Measurements from ENCODE around the gene HEPACAM. TPM values are rescaled to one million over a fixed set of nuclear protein-coding genes. Genes with fewer than 3 reads are reported as not detected.

HEPACAM gene
- polyA plus RNA-seq, 1 experiment, result 0.05 TPM

DNA sequence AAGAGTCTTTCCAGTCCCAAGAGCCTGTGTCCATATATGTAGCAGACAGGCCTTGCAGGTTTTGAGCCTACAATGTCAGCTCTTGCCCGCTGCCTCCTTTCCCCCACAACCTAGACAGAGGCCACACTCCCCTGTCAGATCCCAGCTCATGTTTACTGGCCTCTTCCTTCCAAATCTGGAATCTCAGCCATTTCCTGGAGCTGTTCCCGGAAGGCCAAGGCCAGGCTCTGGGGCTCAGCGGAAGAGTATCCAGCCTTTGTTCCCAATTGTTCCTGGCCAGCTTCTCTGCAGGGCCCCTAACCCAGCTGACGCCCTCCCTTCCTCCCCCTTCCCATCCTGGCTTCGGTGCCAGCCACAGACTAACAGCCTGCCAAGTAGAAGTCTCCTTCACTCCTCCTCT lies 37.1 kb downstream of the HEPACAM start:
- Histone ChIP-seq H3K27me3 (ENCODE audit: control insufficient read depth, insufficient read depth, low read length) (no peaks in the 10 kb centered on the region), H3K9me3 (ENCODE audit: control insufficient read depth, insufficient read depth, low read length) (no peaks in the 10 kb centered on the region; the same call in 1 of the 2 replicates), H3K4me3 (ENCODE audit: low read depth, low read length) (no peak overlapping the region), H3K27ac (ENCODE audit: low read depth, low read length) (peak overlapping the region; percentile 99)
- DNase-seq (ENCODE audit: low read depth, low spot score), result peak; percentile 21
- TF ChIP-seq, protein P1, sequence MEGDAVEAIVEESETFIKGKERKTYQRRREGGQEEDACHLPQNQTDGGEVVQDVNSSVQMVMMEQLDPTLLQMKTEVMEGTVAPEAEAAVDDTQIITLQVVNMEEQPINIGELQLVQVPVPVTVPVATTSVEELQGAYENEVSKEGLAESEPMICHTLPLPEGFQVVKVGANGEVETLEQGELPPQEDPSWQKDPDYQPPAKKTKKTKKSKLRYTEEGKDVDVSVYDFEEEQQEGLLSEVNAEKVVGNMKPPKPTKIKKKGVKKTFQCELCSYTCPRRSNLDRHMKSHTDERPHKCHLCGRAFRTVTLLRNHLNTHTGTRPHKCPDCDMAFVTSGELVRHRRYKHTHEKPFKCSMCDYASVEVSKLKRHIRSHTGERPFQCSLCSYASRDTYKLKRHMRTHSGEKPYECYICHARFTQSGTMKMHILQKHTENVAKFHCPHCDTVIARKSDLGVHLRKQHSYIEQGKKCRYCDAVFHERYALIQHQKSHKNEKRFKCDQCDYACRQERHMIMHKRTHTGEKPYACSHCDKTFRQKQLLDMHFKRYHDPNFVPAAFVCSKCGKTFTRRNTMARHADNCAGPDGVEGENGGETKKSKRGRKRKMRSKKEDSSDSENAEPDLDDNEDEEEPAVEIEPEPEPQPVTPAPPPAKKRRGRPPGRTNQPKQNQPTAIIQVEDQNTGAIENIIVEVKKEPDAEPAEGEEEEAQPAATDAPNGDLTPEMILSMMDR (IDR thresholded peaks at IDR 0.05; ENCODE audit: low read depth, low read length), result 0 out of 2 replicates have a peak, but pooled peaks have one; percentile 3
- ChIA-PET CTCF (interaction anchor here (1.1 to 3.8 kb wide), 5 partner anchors 16 to 62 kb away, joined by 3 to 35 read pairs (median 4); partner anchors contain the start of gene HEPACAM), POLR2A (interaction anchor here (0.9 to 2.1 kb wide), 7 partner anchors 11 to 55 kb away, joined by 3 to 18 read pairs (median 4); partner anchors contain the start of gene CCDC15)

DNA sequence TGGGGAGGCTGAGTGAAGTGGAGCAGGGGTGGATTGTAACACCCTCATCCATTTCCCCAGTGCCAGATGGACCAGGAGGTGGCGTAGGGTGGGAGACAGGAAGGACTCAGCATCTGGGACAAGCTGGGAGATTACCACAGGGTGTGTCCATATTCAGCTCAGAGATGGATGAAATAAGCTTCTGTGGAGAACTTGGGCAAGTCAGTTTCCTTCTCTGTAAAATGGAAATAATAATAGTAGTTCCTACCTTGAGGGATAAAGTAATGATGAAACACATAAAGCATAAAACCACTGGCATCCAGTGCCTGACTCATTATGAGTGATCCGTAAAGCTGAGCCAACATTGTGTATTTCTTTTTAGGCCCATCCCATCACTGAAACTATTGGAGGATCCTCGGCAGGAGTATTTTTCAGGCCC lies 37.6 kb downstream of the HEPACAM start:
- H3K27ac ChIP-seq (ENCODE audit: low read depth, low read length), result peak overlapping the region; percentile 99
- H3K9me3 ChIP-seq (ENCODE audit: control insufficient read depth, insufficient read depth, low read length), result no peaks in the 10 kb centered on the region; the same call in 1 of the 2 replicates
- ChIA-PET CTCF (interaction anchor here (1.1 to 3.8 kb wide), 5 partner anchors 16 to 62 kb away, joined by 3 to 35 read pairs (median 4); partner anchors contain the start of gene HEPACAM), POLR2A (interaction anchor here (0.9 to 2.1 kb wide), 7 partner anchors 11 to 56 kb away, joined by 3 to 18 read pairs (median 4); partner anchors contain the start of gene CCDC15)
- no peak overlapping the region for H3K4me3 ChIP-seq (ENCODE audit: low read depth, low read length)
- TF ChIP-seq, protein P1 (IDR thresholded peaks at IDR 0.05; ENCODE audit: low read depth, low read length), result no peak
- no peaks in the 10 kb centered on the region for H3K27me3 ChIP-seq (ENCODE audit: control insufficient read depth, insufficient read depth, low read length)
- peak; percentile 66 for DNase-seq (ENCODE audit: low read depth, low spot score)

GRCh38 chr11:124897674-124898262 lies 38.1 kb downstream of the HEPACAM start, which contains the start of gene ROBO4:
TSS of gene ROBO4 (minus strand) at chr11:124897865. CDS start at chr11:124897795, 70 bp downstream.
- no peak for DNase-seq (ENCODE audit: low read depth, low spot score)
- CTCF ChIA-PET, result interaction anchor here (0.6 to 3.8 kb wide), 6 partner anchors 15 to 61 kb away, joined by 3 to 35 read pairs (median 4); partner anchors contain the start of gene HEPACAM

GRCh38 chr11:124896821-124897391 lies 38.9 kb downstream of the HEPACAM start:
- Histone ChIP-seq H3K9me3 (ENCODE audit: control insufficient read depth, insufficient read depth, low read length) (no peaks in the 10 kb centered on the region; the same call in 1 of the 2 replicates), H3K27ac (ENCODE audit: low read depth, low read length) (peak overlapping the region; percentile 21), H3K27me3 (ENCODE audit: control insufficient read depth, insufficient read depth, low read length) (no peaks in the 10 kb centered on the region), H3K4me3 (ENCODE audit: low read depth, low read length) (no peak overlapping the region)
- ChIA-PET POLR2A (interaction anchor here (0.7 to 2.1 kb wide), 3 partner anchors 20 to 240 kb away, joined by 3 to 12 read pairs (median 11); partner anchors contain the start of gene CCDC15), CTCF (interaction anchor here (0.6 to 3.8 kb wide), 3 partner anchors 17 to 29 kb away, joined by 3 to 35 read pairs (median 5); no protein-coding TSS in a partner anchor)
- TF ChIP-seq, protein P1 (IDR thresholded peaks at IDR 0.05; ENCODE audit: low read depth, low read length), result no peak
- no peak for DNase-seq (ENCODE audit: low read depth, low spot score)

More at GRCh38 chr11:124897674-124898262, 38.1 kb downstream of the HEPACAM start, which contains the start of gene ROBO4:
- TF ChIP-seq, protein P1 (IDR thresholded peaks at IDR 0.05; ENCODE audit: low read depth, low read length), result no peak
- H3K4me3 ChIP-seq (ENCODE audit: low read depth, low read length), result no peak within 1 kb of the TSS
- POLR2A ChIA-PET, result interaction anchor here (0.9 to 2.1 kb wide), 7 partner anchors 11 to 56 kb away, joined by 3 to 18 read pairs (median 4); partner anchors contain the start of gene CCDC15
- H3K27me3 ChIP-seq (ENCODE audit: control insufficient read depth, insufficient read depth, low read length), result no peaks in the 10 kb centered on the region
- no peaks in the 10 kb centered on the region; the same call in 1 of the 2 replicates for H3K9me3 ChIP-seq (ENCODE audit: control insufficient read depth, insufficient read depth, low read length)
- peak within 1 kb of the TSS; percentile 99 for H3K27ac ChIP-seq (ENCODE audit: low read depth, low read length)
